ENCODE results near the gene AKR1C8. TPM values are rescaled to one million over a fixed set of nuclear protein-coding genes. Genes with fewer than 3 reads are reported as not detected.

AKR1C8 gene
- total RNA-seq, 1 experiment from 2014 or later, result not detected

DNA sequence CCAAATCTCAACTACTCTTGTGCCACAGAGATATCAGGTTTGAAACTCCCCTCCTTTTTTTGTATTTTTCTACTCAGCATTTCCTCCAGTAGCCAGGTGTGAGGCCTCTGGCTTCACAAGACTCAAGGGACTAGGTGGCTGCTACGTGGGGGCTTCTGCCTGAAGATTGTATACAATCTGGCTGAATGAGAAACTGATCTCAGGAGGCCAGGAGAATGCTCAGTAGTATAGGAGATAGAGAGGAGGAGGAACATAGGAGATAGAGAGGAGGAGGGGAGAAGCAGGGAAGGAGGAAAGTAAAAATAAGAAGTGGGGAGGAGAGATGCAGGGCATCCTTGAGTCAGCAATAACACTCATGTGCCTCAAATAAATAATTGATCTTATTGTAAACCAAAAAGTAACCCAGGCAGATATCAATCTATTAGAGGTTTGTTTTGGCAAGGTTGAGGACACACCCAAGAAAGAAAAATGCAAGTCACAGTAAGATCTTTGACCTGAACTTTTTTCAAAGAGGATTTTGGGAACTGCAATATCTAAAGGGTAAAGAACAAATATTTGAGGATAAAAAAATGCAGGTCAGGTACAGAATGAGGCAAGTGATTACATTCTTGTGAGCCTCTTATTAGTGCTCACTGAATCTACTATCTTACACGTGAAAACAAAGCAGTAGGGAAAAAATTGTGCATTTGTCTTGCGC is 36.8 kb downstream of the AKR1C8 start:
- Mint-ChIP-seq H3K27ac (ENCODE audit: low read depth, unreplicated experiment) (peak overlapping the region; percentile 0), H3K4me1 (ENCODE audit: insufficient read depth, unreplicated experiment) (peaks cover 11% of the 10 kb centered on the region), H3K9me3 (ENCODE audit: unreplicated experiment) (no peaks in the 10 kb centered on the region), H3K4me3 (ENCODE audit: unreplicated experiment) (no peak overlapping the region), H3K27me3 (ENCODE audit: insufficient read depth, unreplicated experiment) (no peaks in the 10 kb centered on the region), H3K36me3 (ENCODE audit: insufficient read depth, unreplicated experiment) (no peaks in the 10 kb centered on the region)
- ChIA-PET CTCF (interaction anchor here (0.6 to 0.7 kb wide), 2 partner anchors 156 to 1020 kb away, joined by 3 to 6 read pairs; no protein-coding TSS in a partner anchor), POLR2A (interaction anchor here (0.7 kb wide), 1 partner anchor 186 kb away, joined by 3 read pairs; no protein-coding TSS in a partner anchor)
- intact Hi-C loops (cut with micrococcal nuclease), result no loop called here
- TF ChIP-seq, protein P1, sequence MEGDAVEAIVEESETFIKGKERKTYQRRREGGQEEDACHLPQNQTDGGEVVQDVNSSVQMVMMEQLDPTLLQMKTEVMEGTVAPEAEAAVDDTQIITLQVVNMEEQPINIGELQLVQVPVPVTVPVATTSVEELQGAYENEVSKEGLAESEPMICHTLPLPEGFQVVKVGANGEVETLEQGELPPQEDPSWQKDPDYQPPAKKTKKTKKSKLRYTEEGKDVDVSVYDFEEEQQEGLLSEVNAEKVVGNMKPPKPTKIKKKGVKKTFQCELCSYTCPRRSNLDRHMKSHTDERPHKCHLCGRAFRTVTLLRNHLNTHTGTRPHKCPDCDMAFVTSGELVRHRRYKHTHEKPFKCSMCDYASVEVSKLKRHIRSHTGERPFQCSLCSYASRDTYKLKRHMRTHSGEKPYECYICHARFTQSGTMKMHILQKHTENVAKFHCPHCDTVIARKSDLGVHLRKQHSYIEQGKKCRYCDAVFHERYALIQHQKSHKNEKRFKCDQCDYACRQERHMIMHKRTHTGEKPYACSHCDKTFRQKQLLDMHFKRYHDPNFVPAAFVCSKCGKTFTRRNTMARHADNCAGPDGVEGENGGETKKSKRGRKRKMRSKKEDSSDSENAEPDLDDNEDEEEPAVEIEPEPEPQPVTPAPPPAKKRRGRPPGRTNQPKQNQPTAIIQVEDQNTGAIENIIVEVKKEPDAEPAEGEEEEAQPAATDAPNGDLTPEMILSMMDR (IDR thresholded peaks at IDR 0.05; ENCODE audit: unreplicated experiment), result no peak
- DNase-seq (ENCODE audit: unreplicated experiment), result no peak
- no TSS peak for BruUV-seq (replicated peaks)

DNA sequence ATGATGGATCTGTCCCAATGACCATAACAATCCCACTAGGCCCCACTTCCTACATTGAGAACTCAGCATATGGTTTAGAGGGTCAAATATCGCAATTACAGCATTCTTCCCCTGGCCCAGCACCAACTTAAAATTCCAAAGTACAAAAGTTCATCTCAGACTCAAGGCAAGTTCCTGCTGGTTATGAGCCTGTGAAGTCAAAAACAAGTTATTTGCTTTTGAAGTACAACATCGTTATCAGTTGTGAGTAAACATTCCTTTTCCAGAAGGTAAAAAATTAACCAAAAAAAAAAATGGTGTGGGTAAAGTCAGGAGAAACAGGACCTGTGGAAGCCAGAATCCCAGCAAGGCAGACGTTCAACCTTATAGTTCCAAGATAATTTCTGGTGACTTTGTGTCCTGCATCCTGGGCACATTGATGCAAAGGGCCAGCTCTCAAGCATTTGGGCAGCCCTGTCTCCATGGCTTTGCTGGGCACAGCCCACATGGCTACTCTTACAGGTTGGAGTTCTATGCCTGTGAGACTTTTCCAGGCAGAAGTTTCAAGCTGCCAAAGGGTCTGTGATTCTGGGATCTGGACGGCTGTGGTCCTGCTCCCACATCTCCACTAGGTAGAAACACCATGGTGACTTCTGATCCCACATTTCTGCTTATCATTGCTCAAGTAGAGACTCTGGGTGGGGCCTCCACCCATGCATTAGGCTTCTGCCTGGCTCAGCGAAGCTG is 37.5 kb downstream of the AKR1C8 start:
- CTCF ChIA-PET, result interaction anchor here (0.7 kb wide), 1 partner anchor 1019 kb away, joined by 6 read pairs; no protein-coding TSS in a partner anchor
- Mint-ChIP-seq H3K36me3 (ENCODE audit: insufficient read depth, unreplicated experiment) (no peaks in the 10 kb centered on the region), H3K9me3 (ENCODE audit: unreplicated experiment) (no peaks in the 10 kb centered on the region), H3K27me3 (ENCODE audit: insufficient read depth, unreplicated experiment) (no peaks in the 10 kb centered on the region), H3K4me1 (ENCODE audit: insufficient read depth, unreplicated experiment) (peaks cover 11% of the 10 kb centered on the region), H3K4me3 (ENCODE audit: unreplicated experiment) (no peak overlapping the region), H3K27ac (ENCODE audit: low read depth, unreplicated experiment) (no peak overlapping the region)
- POLR2A ChIA-PET, result no interaction called here
- no TSS peak for BruUV-seq (replicated peaks)
- intact Hi-C loops (cut with micrococcal nuclease), result no loop called here
- no peak for DNase-seq (ENCODE audit: unreplicated experiment)
- TF ChIP-seq, protein P1 (IDR thresholded peaks at IDR 0.05; ENCODE audit: unreplicated experiment), result no peak

DNA sequence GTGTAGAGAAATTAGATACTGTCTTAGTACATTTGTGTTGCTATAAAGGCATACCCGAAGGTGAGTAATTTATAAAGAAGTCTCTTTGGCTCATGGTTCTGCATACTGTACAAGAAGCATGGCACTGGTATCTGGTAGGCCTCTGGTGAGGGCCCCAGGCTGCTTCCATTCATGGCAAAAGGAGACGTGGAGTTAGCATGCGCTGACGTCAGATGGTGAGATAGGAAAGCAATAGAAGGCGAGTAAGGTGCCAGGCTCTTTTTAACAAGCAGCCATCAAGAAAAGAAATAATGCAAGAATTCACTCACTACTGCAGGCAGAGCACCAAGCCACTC is 38.1 kb downstream of the AKR1C8 start:
- H3K4me1 Mint-ChIP-seq (ENCODE audit: insufficient read depth, unreplicated experiment), result peaks cover 11% of the 10 kb centered on the region
- H3K4me3 Mint-ChIP-seq (ENCODE audit: unreplicated experiment), result no peak overlapping the region
- TF ChIP-seq, protein P1 (IDR thresholded peaks at IDR 0.05; ENCODE audit: unreplicated experiment), result no peak
- POLR2A ChIA-PET, result interaction anchor here (0.6 kb wide), 1 partner anchor 743 kb away, joined by 3 read pairs; the partner anchor contains the start of genes ANKRD16 and FBH1
- no peak overlapping the region for H3K27ac Mint-ChIP-seq (ENCODE audit: low read depth, unreplicated experiment)
- intact Hi-C loops (cut with micrococcal nuclease), result no loop called here
- CTCF ChIA-PET, result no interaction called here
- DNase-seq (ENCODE audit: unreplicated experiment), result no peak
- H3K36me3 Mint-ChIP-seq (ENCODE audit: insufficient read depth, unreplicated experiment), result no peaks in the 10 kb centered on the region
- no peaks in the 10 kb centered on the region for H3K27me3 Mint-ChIP-seq (ENCODE audit: insufficient read depth, unreplicated experiment)
- BruUV-seq (replicated peaks), result no TSS peak
- H3K9me3 Mint-ChIP-seq (ENCODE audit: unreplicated experiment), result no peaks in the 10 kb centered on the region

DNA sequence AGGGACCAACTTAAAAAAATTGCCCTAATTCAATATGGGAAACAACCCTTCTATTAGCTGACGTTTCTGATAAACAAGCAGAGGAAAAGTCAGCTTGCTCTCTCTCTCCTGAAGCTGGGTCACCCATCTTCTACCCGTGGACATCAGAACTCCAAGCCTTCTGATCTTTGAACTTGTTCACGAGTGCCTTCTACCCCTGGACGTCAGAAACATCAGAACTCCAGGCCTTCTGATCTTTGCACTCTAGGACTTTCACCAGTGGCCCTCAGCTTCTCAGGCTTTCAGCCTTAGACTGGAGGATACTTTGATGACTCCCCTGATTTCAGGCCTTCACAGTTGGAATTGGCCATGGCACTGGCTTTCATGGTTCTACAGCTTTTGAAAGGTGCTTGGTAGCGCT is 41.8 kb downstream of the AKR1C8 start:
- H3K4me3 Mint-ChIP-seq (ENCODE audit: unreplicated experiment), result no peak overlapping the region
- ChIA-PET POLR2A (no interaction called here), CTCF (no interaction called here)
- H3K36me3 Mint-ChIP-seq (ENCODE audit: insufficient read depth, unreplicated experiment), result no peaks in the 10 kb centered on the region
- H3K27ac Mint-ChIP-seq (ENCODE audit: low read depth, unreplicated experiment), result no peak overlapping the region
- H3K4me1 Mint-ChIP-seq (ENCODE audit: insufficient read depth, unreplicated experiment), result peaks cover 4% of the 10 kb centered on the region
- TF ChIP-seq, protein P1 (IDR thresholded peaks at IDR 0.05; ENCODE audit: unreplicated experiment), result no peak
- intact Hi-C loops (cut with micrococcal nuclease), result no loop called here
- no TSS peak for BruUV-seq (replicated peaks)
- no peak for DNase-seq (ENCODE audit: unreplicated experiment)
- H3K27me3 Mint-ChIP-seq (ENCODE audit: insufficient read depth, unreplicated experiment), result no peaks in the 10 kb centered on the region
- H3K9me3 Mint-ChIP-seq (ENCODE audit: unreplicated experiment), result no peaks in the 10 kb centered on the region

Data from MCF 10A (cell line).